Activated CD4-positive, alpha-beta T cell treated with anti-CD3 and anti-CD28 coated beads for 1 hour (primary cell): ENCODE results near the gene DCC.

Experiments used
- DNase-seq: peaks from one replicate; pipeline ENCODE4 v3.0.0-alpha.2; 2020

Gene DCC

GRCh38 chr18:52339891-52340371 is at the start of gene DCC:
TSS of gene DCC (plus strand) at chr18:52340197. CDS start at chr18:52340788, 591 bp downstream.
- DNase-seq = no peak

- no peak for DNase-seq
These were observed 29.3 kb upstream of the DCC start for GRCh38 chr18:52310651-52311050.

GRCh38 chr18:52311331-52311730 is 28.7 kb upstream of the DCC start:
- no peak for DNase-seq

- no peak for DNase-seq
These were observed 27.7 kb upstream of the DCC start for GRCh38 chr18:52312346-52312745.

- no peak for DNase-seq
These were observed 26.8 kb upstream of the DCC start for GRCh38 chr18:52313213-52313612.

GRCh38 chr18:52319424-52319983 is 20.5 kb upstream of the DCC start:
- no peak for DNase-seq

GRCh38 chr18:52322307-52322706 is 17.7 kb upstream of the DCC start:
- no peak for DNase-seq

- no peak for DNase-seq
These were observed 16.2 kb upstream of the DCC start for GRCh38 chr18:52323802-52324201.

- no peak for DNase-seq
These were observed 14.0 kb upstream of the DCC start for GRCh38 chr18:52325997-52326396.

GRCh38 chr18:52333860-52334259 is 6.1 kb upstream of the DCC start:
- no peak for DNase-seq

GRCh38 chr18:52334307-52334706 is 5.7 kb upstream of the DCC start:
- no peak for DNase-seq

- DNase-seq = no peak
These were observed 5.1 kb upstream of the DCC start for GRCh38 chr18:52334896-52335295.

- DNase-seq = no peak
These were observed 2.7 kb upstream of the DCC start for GRCh38 chr18:52337276-52337675.

GRCh38 chr18:52340406-52341102 is 557 bp downstream of the DCC start:
- DNase-seq = no peak

- DNase-seq = no peak
These were observed 1.1 kb downstream of the DCC start for GRCh38 chr18:52341103-52341432.

- DNase-seq = no peak
These were observed 1.8 kb downstream of the DCC start for GRCh38 chr18:52341608-52342381.

- no peak for DNase-seq
These were observed 2.5 kb downstream of the DCC start for GRCh38 chr18:52342456-52342855.

GRCh38 chr18:52343138-52343537 is 3.1 kb downstream of the DCC start:
- no peak for DNase-seq

GRCh38 chr18:52343731-52344340 is 3.8 kb downstream of the DCC start:
- no peak for DNase-seq

- DNase-seq = no peak
These were observed 4.9 kb downstream of the DCC start for GRCh38 chr18:52344881-52345280.

GRCh38 chr18:52345428-52345827 is 5.4 kb downstream of the DCC start:
- no peak for DNase-seq

GRCh38 chr18:52348209-52348608 is 8.2 kb downstream of the DCC start:
- DNase-seq = no peak

GRCh38 chr18:52349498-52349897 is 9.5 kb downstream of the DCC start:
- DNase-seq = no peak

- no peak for DNase-seq
These were observed 12.9 kb downstream of the DCC start for GRCh38 chr18:52352920-52353319.
